ENCODE results near the gene STMN3. TPM values are rescaled to one million over a fixed set of nuclear protein-coding genes. Genes with fewer than 3 reads are reported as not detected.
"Not testable (repeated sequence)": the region's sequence is repeated elsewhere in the genome, so short reads cannot be mapped to it uniquely, and the experiment has no call there.

STMN3 gene
- total RNA-seq, 4 donors from 2014 or later: 53.7 to 84.0 (median 66.1) TPM

GRCh38 chr20:63655249-63655648, 2.0 kb upstream of the STMN3 start:
- TF ChIP-seq CTCF (IDR thresholded peaks at IDR 0.05) (no peak), POLR2A (IDR thresholded peaks at IDR 0.05) (no peak)
- H3K4me1 ChIP-seq: peaks cover 27 to 40% of the 10 kb centered on the region in 2 donors
- no peaks in the 10 kb centered on the region for H3K27me3 ChIP-seq
- H3K36me3 ChIP-seq: no peaks in the 10 kb centered on the region
- H3K9me3 ChIP-seq: no peaks in the 10 kb centered on the region
- no peak overlapping the region for H3K27ac ChIP-seq
- intact Hi-C loops (cut with DNase I): no loop called here
- 89 to 92% methylated on average over 3 to 4 of the region's 4 CpGs for WGBS, 2 donors
- no peak overlapping the region for H3K4me3 ChIP-seq (replicated peaks in 1 of 3)
- no peak for DNase-seq

- 58 to 78% methylated on average over 9 to 14 of the region's 15 CpGs for WGBS, 2 donors
- Histone ChIP-seq H3K36me3 (no peaks in the 10 kb centered on the region), H3K27me3 (no peaks in the 10 kb centered on the region), H3K4me1 (peaks cover 23 to 36% of the 10 kb centered on the region in 2 donors), H3K27ac (peak overlapping the region; percentile 30 to 74 (median 65)), H3K4me3 (replicated peaks in 1 of 3) (peak overlapping the region in 1 of 3 donors; percentile 71), H3K9me3 (no peaks in the 10 kb centered on the region)
- TF ChIP-seq CTCF (IDR thresholded peaks at IDR 0.05) (no peak), POLR2A (IDR thresholded peaks at IDR 0.05) (no peak)
- DNase-seq: no peak
- intact Hi-C loops (cut with DNase I): no loop called here
Observed at GRCh38 chr20:63653974-63654668, 897 bp upstream of the STMN3 start.

- TF ChIP-seq CTCF (IDR thresholded peaks at IDR 0.05) (no peak), POLR2A (IDR thresholded peaks at IDR 0.05) (no peak)
- Histone ChIP-seq H3K27me3 (no peaks in the 10 kb centered on the region), H3K9me3 (no peaks in the 10 kb centered on the region), H3K27ac (peak overlapping the region in 1 of 3 donors; percentile 49), H3K4me1 (peaks cover 13 to 26% of the 10 kb centered on the region in 2 donors), H3K36me3 (no peaks in the 10 kb centered on the region), H3K4me3 (replicated peaks in 1 of 3) (peak overlapping the region; percentile 32 to 71 (median 65))
- DNase-seq: peak; percentile 30 to 57
- intact Hi-C loops (cut with DNase I): no loop called here
- 0 to 6% methylated on average over 18 to 47 of the region's 91 CpGs for WGBS, 2 donors
Observed at GRCh38 chr20:63652192-63652980, 838 bp downstream of the STMN3 start.

GRCh38 chr20:63651942-63652191, 1.4 kb downstream of the STMN3 start:
- H3K27ac ChIP-seq: peak overlapping the region in 1 of 3 donors; percentile 35
- 10 to 19% methylated on average over 4 to 10 of the region's 11 CpGs for WGBS, 2 donors
- H3K4me1 ChIP-seq: peaks cover 10 to 24% of the 10 kb centered on the region in 2 donors
- no peaks in the 10 kb centered on the region for H3K27me3 ChIP-seq
- TF ChIP-seq CTCF (IDR thresholded peaks at IDR 0.05) (no peak), POLR2A (IDR thresholded peaks at IDR 0.05) (no peak)
- H3K9me3 ChIP-seq: no peaks in the 10 kb centered on the region
- H3K4me3 ChIP-seq (replicated peaks in 1 of 3): peak overlapping the region in 1 of 3 donors; percentile 71
- H3K36me3 ChIP-seq: no peaks in the 10 kb centered on the region
- DNase-seq: peak; percentile 62 to 69
- intact Hi-C loops (cut with DNase I): no loop called here

- H3K36me3 ChIP-seq: not testable (repeated sequence)
Observed at GRCh38 chr20:63650486-63650885, 2.7 kb downstream of the STMN3 start.

More at GRCh38 chr20:63650486-63650885, 2.7 kb downstream of the STMN3 start:
- H3K9me3 ChIP-seq; intact Hi-C loops (cut with DNase I); H3K27me3 ChIP-seq; H3K4me3 ChIP-seq (replicated peaks in 1 of 3); DNase-seq; H3K27ac ChIP-seq: not testable (repeated sequence)
- 77 to 94% methylated on average over 6 of the region's 25 CpGs for WGBS, 2 donors
- H3K4me1 ChIP-seq: peaks cover 10 to 24% of the 10 kb centered on the region in 2 donors

Measured in thyroid gland (tissue), 4 donors.